22Rv1 (cell line): ENCODE measurements around the gene PRR36.

Source experiments
- H3K27ac ChIP-seq: fragments of 450-650 bp; 2 replicates; pipeline ENCODE4 v1.5.1; 2017
- ZFX ChIP-seq: fragments of 450-650 bp; IDR thresholded peaks from 2 replicates; pipeline ENCODE4 v1.6.1; 2017; ENCODE audit warnings: antibody characterized with exemption, borderline replicate concordance
- TF ChIP-seq, protein P1 (sequence below): fragments of 450-650 bp; IDR thresholded peaks from 2 replicates; pipeline ENCODE4 v1.5.1; 2017; ENCODE audit warnings: mild to moderate bottlenecking

Gene PRR36

GRCh38 chr19:7873304-7874075, 700 bp downstream of the PRR36 start:
- TF ChIP-seq, protein P1, sequence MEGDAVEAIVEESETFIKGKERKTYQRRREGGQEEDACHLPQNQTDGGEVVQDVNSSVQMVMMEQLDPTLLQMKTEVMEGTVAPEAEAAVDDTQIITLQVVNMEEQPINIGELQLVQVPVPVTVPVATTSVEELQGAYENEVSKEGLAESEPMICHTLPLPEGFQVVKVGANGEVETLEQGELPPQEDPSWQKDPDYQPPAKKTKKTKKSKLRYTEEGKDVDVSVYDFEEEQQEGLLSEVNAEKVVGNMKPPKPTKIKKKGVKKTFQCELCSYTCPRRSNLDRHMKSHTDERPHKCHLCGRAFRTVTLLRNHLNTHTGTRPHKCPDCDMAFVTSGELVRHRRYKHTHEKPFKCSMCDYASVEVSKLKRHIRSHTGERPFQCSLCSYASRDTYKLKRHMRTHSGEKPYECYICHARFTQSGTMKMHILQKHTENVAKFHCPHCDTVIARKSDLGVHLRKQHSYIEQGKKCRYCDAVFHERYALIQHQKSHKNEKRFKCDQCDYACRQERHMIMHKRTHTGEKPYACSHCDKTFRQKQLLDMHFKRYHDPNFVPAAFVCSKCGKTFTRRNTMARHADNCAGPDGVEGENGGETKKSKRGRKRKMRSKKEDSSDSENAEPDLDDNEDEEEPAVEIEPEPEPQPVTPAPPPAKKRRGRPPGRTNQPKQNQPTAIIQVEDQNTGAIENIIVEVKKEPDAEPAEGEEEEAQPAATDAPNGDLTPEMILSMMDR: no peak
- TF ChIP-seq ZFX: no peak
- peak overlapping the region; percentile 91 for H3K27ac ChIP-seq

DNA sequence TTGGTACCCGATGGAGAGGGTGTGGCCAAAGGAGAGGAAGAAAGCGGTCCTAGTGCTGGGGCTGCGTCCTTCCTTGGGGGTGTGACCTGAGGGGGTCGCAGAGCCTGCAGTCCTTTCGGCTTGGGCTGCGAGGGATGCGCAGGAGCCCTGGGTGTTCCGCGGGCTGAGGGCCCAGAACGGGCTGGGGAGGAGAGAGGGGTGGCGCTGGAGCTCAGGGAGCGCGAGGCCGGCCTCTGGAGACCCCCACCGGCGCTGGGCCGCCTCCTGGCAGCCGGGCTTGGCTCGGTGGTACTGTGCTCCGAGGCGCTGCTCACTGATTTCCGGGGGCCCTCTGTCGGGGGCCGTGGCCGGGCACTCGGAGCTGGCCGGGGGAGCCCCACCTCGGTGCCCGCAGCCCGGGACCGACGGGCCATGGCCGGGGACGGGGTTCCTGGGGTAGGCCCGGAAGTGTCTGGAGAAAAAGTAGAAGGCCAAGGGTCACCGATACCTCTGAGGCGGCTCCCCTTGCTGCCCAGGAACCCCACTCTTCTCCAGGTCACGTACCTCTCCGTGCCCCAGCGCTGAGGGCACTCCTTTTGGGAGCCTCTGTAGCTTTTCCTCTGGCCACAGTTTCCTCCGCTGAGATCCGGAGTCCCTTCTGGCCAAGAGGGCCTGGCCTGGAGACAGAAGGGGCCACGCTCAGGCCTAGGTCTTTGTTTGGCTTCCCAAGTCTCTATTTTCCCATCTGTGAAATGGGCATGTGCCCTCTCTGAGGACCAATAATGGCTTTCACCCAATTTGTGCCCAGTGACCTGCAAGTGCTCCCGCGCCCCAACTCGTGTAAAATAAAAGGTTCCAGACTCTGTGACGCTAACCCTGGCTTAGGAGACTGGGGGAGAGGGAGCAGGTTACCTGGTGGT, 1.6 kb downstream of the PRR36 start:
- TF ChIP-seq, protein P1: no peak
- no peak for TF ChIP-seq ZFX
- H3K27ac ChIP-seq: peak overlapping the region; percentile 91

DNA sequence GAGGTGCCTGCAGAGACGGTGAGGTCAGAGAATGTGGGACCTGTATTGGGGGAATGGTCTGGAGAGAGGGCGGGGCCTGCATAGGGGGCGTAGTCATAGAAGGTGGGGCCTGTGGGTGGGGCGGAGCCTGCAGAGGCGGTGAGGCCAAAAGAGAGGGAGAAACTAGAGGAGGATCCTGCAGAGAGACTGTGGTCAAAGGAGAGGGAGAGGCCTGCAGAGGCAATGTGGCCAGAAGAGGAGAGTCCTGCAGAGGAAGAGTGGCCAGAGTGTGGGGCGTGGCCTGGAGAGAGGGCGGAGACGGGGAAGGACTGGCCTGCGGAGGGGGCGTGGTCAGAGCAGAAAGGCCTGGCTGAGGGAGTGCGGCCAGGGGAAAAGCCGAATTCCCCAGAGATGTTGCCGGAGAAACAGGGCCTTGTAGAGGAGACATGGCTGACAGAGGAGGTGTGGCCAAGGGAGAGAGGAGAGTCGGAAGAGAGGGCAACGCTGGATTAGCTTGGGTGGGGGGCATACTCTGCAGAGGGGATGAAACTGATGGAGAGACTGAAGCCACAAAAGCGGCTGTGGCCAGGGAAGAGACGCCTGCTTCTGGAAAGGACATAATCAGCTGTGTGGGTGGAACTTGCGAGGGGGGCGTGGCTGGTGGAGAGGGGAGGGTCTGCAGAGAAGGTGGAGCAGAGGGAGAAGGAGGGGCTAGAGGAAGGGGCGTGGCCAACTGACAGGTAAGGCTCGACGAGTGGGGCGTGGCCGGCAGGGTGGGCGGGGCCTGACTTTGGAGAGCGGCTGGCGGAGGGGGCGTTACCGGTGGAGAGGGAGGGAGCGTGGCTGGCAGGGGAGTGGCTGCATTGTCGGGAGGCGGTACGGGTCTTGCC, 2.5 kb downstream of the PRR36 start:
- peak overlapping the region; percentile 91 for H3K27ac ChIP-seq
- TF ChIP-seq ZFX: no peak
- TF ChIP-seq, protein P1: no peak

- TF ChIP-seq, protein P1: no peak
- TF ChIP-seq ZFX: no peak
- peak overlapping the region; percentile 91 for H3K27ac ChIP-seq
Measured at GRCh38 chr19:7870571-7871436, 3.4 kb downstream of the PRR36 start.

DNA sequence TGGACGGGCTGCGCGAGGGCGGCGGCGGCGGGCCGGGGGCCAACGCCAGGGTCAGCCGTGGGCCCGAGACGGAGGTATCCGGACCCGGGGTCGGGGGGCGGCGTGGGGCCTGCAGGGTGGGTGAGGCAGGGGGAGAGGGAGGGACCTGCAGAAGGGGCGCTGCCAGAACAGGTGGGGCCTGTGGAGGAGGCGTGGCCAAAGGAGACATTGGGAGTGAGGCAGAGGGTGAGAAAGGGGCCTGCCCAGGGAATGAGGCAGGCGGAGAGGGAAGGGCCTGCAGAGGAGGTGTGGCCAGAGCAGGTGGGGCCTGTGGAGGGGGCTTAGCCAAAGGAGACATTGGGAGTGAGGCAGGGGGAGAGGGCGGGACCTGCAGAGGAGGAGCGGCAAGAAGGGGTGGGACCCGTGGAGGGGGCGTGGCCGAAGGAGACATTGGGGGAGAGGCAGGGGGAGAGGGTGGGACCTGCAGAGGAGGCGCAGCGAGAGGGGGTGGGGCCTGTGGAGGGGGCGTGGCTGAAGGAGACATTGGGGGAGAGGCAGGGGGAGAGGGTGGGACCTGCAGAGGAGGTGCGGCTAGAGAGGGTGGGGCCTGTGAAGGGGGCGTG, 4.2 kb downstream of the PRR36 start:
- TF ChIP-seq, protein P1: no peak
- TF ChIP-seq ZFX: no peak
- peak overlapping the region; percentile 88 for H3K27ac ChIP-seq

GRCh38 chr19:7869453-7869909, 4.7 kb downstream of the PRR36 start:
- no peak for TF ChIP-seq ZFX
- TF ChIP-seq, protein P1: peak; percentile 81
- peak overlapping the region; percentile 88 for H3K27ac ChIP-seq
